Duodenal mucosa (tissue), 2 donors: ENCODE data around the gene TMEM59L.

Experiments
- H3K27ac ChIP-seq: one replicate; pipeline ENCODE4 v1.7.0; 2013; ENCODE audit warnings: low read depth, low read length
- H3K27me3 ChIP-seq, 2 donors: one replicate each; pipeline ENCODE4 v1.7.0; 2013; ENCODE audit warnings: low read length in 2 of 2, control low read depth in 1 of 2; ENCODE audit not compliant: insufficient read depth in 2 of 2, control insufficient read depth in 1 of 2
- H3K36me3 ChIP-seq, 2 donors: one replicate each; pipeline ENCODE4 v1.7.0; 2013; ENCODE audit warnings: low read length in 2 of 2, control low read depth in 1 of 2; ENCODE audit not compliant: insufficient read depth in 2 of 2, control insufficient read depth in 1 of 2
- H3K4me1 ChIP-seq, 2 donors: one replicate each; pipeline ENCODE4 v1.7.0; 2013; ENCODE audit warnings: low read length in 2 of 2, control low read depth in 1 of 2; ENCODE audit not compliant: insufficient read depth in 2 of 2, control insufficient read depth in 1 of 2
- H3K4me3 ChIP-seq, 2 donors: one replicate each; pipeline ENCODE4 v1.7.0; 2013; ENCODE audit warnings: low read length in 2 of 2, low read depth in 1 of 2
- H3K9ac ChIP-seq, 2 donors: one replicate each; pipeline ENCODE4 v1.7.0; 2013; ENCODE audit warnings: low read length in 2 of 2, low read depth in 1 of 2
- H3K9me3 ChIP-seq, 2 donors: one replicate each; pipeline ENCODE4 v1.7.0; 2013; ENCODE audit warnings: low read length in 2 of 2, control low read depth in 1 of 2; ENCODE audit not compliant: control insufficient read depth in 1 of 2

TMEM59L gene

GRCh38 chr19:18667531-18668251 lies 55.0 kb downstream of the TMEM59L start:
- H3K36me3 ChIP-seq = peaks cover 5 to 33% of the 10 kb centered on the region in 2 donors
- H3K9me3 ChIP-seq = no peaks in the 10 kb centered on the region
- no peak overlapping the region for H3K9ac ChIP-seq
- no peak overlapping the region for H3K27ac ChIP-seq
- H3K27me3 ChIP-seq = no peaks in the 10 kb centered on the region
- no peaks in the 10 kb centered on the region for H3K4me1 ChIP-seq
- no peak overlapping the region for H3K4me3 ChIP-seq

- H3K4me1 ChIP-seq = no peaks in the 10 kb centered on the region
- peaks cover 5 to 33% of the 10 kb centered on the region in 2 donors for H3K36me3 ChIP-seq
- no peaks in the 10 kb centered on the region for H3K9me3 ChIP-seq
- no peak overlapping the region for H3K9ac ChIP-seq
- no peaks in the 10 kb centered on the region for H3K27me3 ChIP-seq
- no peak overlapping the region for H3K4me3 ChIP-seq
- no peak overlapping the region for H3K27ac ChIP-seq
Measured at GRCh38 chr19:18668252-18668631, 55.6 kb downstream of the TMEM59L start.

- no peak overlapping the region for H3K27ac ChIP-seq
- no peak overlapping the region for H3K9ac ChIP-seq
- H3K36me3 ChIP-seq = peaks cover 5 to 33% of the 10 kb centered on the region in 2 donors
Measured at GRCh38 chr19:18668744-18669523, 56.3 kb downstream of the TMEM59L start.

GRCh38 chr19:18669524-18669817 lies 56.8 kb downstream of the TMEM59L start:
- H3K27ac ChIP-seq = no peak overlapping the region
- no peaks in the 10 kb centered on the region for H3K9me3 ChIP-seq
- H3K9ac ChIP-seq = no peak overlapping the region
- no peak overlapping the region for H3K4me3 ChIP-seq
- no peaks in the 10 kb centered on the region for H3K4me1 ChIP-seq
- H3K27me3 ChIP-seq = no peaks in the 10 kb centered on the region
- H3K36me3 ChIP-seq = peaks cover 5 to 33% of the 10 kb centered on the region in 2 donors

More at GRCh38 chr19:18668744-18669523, 56.3 kb downstream of the TMEM59L start:
- Histone ChIP-seq H3K4me1 (no peaks in the 10 kb centered on the region), H3K4me3 (no peak overlapping the region), H3K9me3 (no peaks in the 10 kb centered on the region), H3K27me3 (no peaks in the 10 kb centered on the region)

GRCh38 chr19:18669883-18670282 lies 57.2 kb downstream of the TMEM59L start:
- no peak overlapping the region for H3K4me3 ChIP-seq
- H3K9me3 ChIP-seq = no peaks in the 10 kb centered on the region
- no peak overlapping the region for H3K27ac ChIP-seq
- H3K4me1 ChIP-seq = no peaks in the 10 kb centered on the region
- H3K27me3 ChIP-seq = no peaks in the 10 kb centered on the region
- no peak overlapping the region for H3K9ac ChIP-seq
- H3K36me3 ChIP-seq = peaks cover 5 to 33% of the 10 kb centered on the region in 2 donors

GRCh38 chr19:18670312-18670711 lies 57.6 kb downstream of the TMEM59L start:
- H3K4me3 ChIP-seq = no peak overlapping the region
- H3K27ac ChIP-seq = no peak overlapping the region
- peaks cover 5 to 31% of the 10 kb centered on the region in 2 donors for H3K36me3 ChIP-seq
- no peaks in the 10 kb centered on the region for H3K27me3 ChIP-seq
- H3K9me3 ChIP-seq = no peaks in the 10 kb centered on the region
- no peak overlapping the region for H3K9ac ChIP-seq
- H3K4me1 ChIP-seq = no peaks in the 10 kb centered on the region
